PFSK-1 (cell line): ENCODE data around the gene CP.

Experiments used
- FOXP2 ChIP-seq: optimal IDR thresholded peaks from 2 replicates; pipeline ENCODE3; 2011; ENCODE audit warnings: borderline replicate concordance, control low read depth, inconsistent platforms; ENCODE audit not compliant: insufficient read depth; ENCODE audit errors: extremely low read length, extremely low read depth
- POLR2AphosphoS5 ChIP-seq: IDR thresholded peaks from 2 replicates; pipeline ENCODE4 v1.6.1; 2012; ENCODE audit warnings: low read depth, mild to moderate bottlenecking, control low read depth, low read length, moderate library complexity
- SIN3A ChIP-seq: IDR thresholded peaks from 2 replicates; pipeline ENCODE4 v1.6.1; 2012; ENCODE audit warnings: mild to moderate bottlenecking, low read length, moderate library complexity, borderline replicate concordance; ENCODE audit not compliant: insufficient read depth
- TAF1 ChIP-seq: IDR thresholded peaks from 2 replicates; pipeline ENCODE4 v1.6.1; 2012; ENCODE audit warnings: low read length, control low read depth, borderline replicate concordance; ENCODE audit not compliant: insufficient read depth
- TF ChIP-seq, protein P1 (sequence below), 2 experiments: IDR thresholded peaks; 2 replicates each; pipeline versions ENCODE4 v1.6.1 to v1.8.0; 2011 to 2012; ENCODE audit warnings: low read depth in 2 of 2, low read length in 2 of 2, control low read depth in 1 of 2, inconsistent platforms in 1 of 2, mild to moderate bottlenecking in 1 of 2, moderate library complexity in 1 of 2; ENCODE audit not compliant: insufficient read depth in 1 of 2

CP gene

DNA sequence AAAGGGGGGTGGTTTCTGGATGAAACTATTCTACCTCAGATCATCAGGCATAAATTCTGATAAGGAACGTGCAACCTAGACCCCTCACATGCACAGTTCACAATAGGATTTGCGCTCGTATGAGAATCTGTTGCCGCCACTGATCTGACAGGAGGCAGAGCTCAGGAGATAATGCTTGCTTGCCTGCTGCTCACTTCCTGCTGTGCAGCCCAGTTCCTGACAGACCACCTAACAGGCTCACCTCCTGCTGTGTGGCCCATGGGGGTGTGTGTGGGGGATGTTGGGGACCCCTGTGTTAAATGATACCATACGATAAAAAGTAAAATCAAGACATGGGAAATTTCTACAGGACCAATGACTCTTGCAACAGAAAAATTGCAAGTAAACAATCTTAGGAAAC lies 24.0 kb downstream of the CP start:
- TF ChIP-seq SIN3A (no peak), POLR2AphosphoS5 (no peak), TAF1 (no peak), FOXP2 (no peak)
- TF ChIP-seq, protein P1, sequence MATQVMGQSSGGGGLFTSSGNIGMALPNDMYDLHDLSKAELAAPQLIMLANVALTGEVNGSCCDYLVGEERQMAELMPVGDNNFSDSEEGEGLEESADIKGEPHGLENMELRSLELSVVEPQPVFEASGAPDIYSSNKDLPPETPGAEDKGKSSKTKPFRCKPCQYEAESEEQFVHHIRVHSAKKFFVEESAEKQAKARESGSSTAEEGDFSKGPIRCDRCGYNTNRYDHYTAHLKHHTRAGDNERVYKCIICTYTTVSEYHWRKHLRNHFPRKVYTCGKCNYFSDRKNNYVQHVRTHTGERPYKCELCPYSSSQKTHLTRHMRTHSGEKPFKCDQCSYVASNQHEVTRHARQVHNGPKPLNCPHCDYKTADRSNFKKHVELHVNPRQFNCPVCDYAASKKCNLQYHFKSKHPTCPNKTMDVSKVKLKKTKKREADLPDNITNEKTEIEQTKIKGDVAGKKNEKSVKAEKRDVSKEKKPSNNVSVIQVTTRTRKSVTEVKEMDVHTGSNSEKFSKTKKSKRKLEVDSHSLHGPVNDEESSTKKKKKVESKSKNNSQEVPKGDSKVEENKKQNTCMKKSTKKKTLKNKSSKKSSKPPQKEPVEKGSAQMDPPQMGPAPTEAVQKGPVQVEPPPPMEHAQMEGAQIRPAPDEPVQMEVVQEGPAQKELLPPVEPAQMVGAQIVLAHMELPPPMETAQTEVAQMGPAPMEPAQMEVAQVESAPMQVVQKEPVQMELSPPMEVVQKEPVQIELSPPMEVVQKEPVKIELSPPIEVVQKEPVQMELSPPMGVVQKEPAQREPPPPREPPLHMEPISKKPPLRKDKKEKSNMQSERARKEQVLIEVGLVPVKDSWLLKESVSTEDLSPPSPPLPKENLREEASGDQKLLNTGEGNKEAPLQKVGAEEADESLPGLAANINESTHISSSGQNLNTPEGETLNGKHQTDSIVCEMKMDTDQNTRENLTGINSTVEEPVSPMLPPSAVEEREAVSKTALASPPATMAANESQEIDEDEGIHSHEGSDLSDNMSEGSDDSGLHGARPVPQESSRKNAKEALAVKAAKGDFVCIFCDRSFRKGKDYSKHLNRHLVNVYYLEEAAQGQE (IDR thresholded peaks at IDR 0.05; ENCODE audit: insufficient read depth in 1 of 2, low read depth in 2 of 2, low read length in 2 of 2), result no peak

DNA sequence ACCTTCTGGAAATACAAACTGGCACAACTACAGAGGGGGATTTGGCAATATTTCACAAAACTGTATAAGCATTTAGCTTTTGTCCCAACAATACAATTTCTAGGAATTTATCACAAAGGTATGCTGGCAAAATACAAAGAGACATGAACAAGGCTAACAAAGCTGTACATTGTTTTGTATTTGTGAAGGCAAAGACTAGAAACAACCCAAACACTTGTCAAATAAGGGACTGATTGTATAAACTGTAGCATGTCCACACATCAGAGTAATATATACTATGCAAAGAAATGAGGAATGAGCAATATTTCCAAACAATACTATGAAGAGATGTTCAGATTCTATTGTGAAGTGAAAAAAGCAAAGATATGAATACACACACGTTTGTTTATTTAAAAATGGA lies 26.4 kb downstream of the CP start:
- TF ChIP-seq, protein P1 (IDR thresholded peaks at IDR 0.05; ENCODE audit: insufficient read depth in 1 of 2, low read depth in 2 of 2, low read length in 2 of 2), result no peak
- TF ChIP-seq SIN3A (no peak), FOXP2 (no peak), POLR2AphosphoS5 (no peak), TAF1 (no peak)

DNA sequence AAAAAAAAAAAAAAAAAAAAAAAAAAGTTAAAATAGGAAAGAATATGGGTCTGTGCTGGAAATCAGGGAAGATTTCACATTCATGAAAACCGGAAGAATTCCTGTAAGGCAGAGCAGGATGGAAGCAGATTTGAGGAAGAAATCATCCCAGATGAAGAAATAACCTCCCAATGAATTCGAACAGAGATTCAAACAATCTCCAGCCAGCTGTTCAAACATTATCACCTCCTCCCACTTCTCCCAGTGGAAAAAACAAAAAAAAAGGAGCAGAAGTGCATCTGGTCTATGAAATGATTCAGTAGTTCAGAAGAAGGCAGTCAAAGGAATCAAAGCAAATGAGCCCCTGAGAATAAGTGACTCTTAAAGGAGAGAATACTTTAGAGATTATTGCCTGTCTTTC lies 33.1 kb downstream of the CP start:
- no peak for TF ChIP-seq FOXP2
- TF ChIP-seq, protein P1 (IDR thresholded peaks at IDR 0.05; ENCODE audit: insufficient read depth in 1 of 2, low read depth in 2 of 2, low read length in 2 of 2), result no peak
- TF ChIP-seq TAF1, result no peak

DNA sequence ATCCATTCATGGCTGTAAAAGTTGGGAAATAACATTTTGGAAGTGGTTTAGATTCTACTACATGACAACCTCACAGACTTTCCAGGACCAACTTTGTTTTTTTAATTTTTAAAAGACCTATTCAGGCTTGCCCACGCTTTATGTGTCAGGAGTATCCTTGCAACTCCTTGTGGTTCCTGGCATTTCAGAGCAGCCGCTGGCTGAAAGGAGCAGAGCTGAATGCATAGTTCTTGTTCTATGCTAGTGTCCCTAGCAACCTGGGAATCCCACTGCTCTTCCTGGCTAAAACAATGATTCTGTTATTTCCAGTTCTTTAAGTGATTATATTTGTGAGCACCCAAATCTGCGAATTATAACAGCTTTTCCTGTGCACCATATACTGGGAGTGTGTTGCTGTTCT lies 34.9 kb downstream of the CP start:
- TF ChIP-seq TAF1 (no peak), FOXP2 (no peak), POLR2AphosphoS5 (no peak), SIN3A (no peak)
- TF ChIP-seq, protein P1 (IDR thresholded peaks at IDR 0.05; ENCODE audit: insufficient read depth in 1 of 2, low read depth in 2 of 2, low read length in 2 of 2), result no peak

DNA sequence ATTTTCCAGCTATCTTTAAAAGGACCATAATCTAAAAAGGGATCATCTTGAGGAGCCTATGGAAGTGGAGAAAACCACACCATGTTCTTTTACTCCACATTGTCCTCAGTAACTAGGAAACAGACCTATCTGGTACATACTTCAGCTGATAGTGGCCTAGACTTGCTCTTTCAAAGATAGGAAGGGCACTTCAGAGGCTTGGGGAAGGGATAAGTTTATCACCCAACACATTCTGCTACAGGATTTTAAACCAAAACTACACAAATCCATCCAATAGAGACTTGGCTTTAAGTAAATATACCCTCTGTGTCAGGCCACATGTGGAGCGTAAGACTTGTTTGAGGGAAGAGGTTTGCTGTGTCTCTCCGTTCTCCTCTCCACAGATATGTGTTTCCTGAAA lies 35.4 kb downstream of the CP start:
- TF ChIP-seq FOXP2 (no peak), SIN3A (no peak), TAF1 (no peak), POLR2AphosphoS5 (no peak)
- TF ChIP-seq, protein P1 (IDR thresholded peaks at IDR 0.05; ENCODE audit: insufficient read depth in 1 of 2, low read depth in 2 of 2, low read length in 2 of 2), result no peak
